BJ (cell line): ENCODE measurements around the gene GPR132. TPM values are rescaled to one million over a fixed set of nuclear protein-coding genes. Genes with fewer than 3 reads are reported as not detected.

Source experiments
- CTCF ChIA-PET: fragments of 350-600 bp; formaldehyde crosslinking; extraction: SDS; loops from one replicate; lab custom pipeline; 2021; ENCODE audit warnings: antibody characterized with exemption, inconsistent platforms; lab: Yijun Ruan, JAX
- POLR2A ChIA-PET: fragments of 300-600 bp; sonication (Branson Sonifier 250); formaldehyde crosslinking; extraction: SDS; loops from one replicate; lab custom pipeline; 2021; ENCODE audit warnings: antibody characterized with exemption; lab: Charles Lee
- DNase-seq: peaks from one replicate; pipeline ENCODE4 v3.0.0-alpha.2; 2011; ENCODE audit warnings: low read depth
- H3K27me3 ChIP-seq: 2 replicates; pipeline ENCODE4 v1.6.0; 2011; ENCODE audit warnings: low read length; ENCODE audit not compliant: control insufficient read depth, insufficient read depth
- H3K36me3 ChIP-seq: 2 replicates; pipeline ENCODE4 v1.5.1; 2011; ENCODE audit warnings: low read length; ENCODE audit not compliant: control insufficient read depth, insufficient read depth
- H3K4me3 ChIP-seq: 2 replicates; pipeline ENCODE4 v1.5.1; 2011; ENCODE audit warnings: low read depth, mild to moderate bottlenecking, control low read depth, low read length
- CTCF ChIP-seq: IDR thresholded peaks from 2 replicates; pipeline ENCODE4 v1.5.1; 2011; ENCODE audit warnings: low read depth, mild to moderate bottlenecking, control low read depth, inconsistent platforms, low read length, moderate library complexity; ENCODE audit not compliant: insufficient read depth
- polyA plus RNA-seq: library from polyadenylated mRNA; depleted of rRNA; stranded (reverse); fragments of >200 nt; gene quantifications from 2 replicates; pipeline ENCODE4 v1.2.3, GENCODE V29; 2011

GPR132 gene
- polyA plus RNA-seq, 1 experiment: 0.13 TPM

GRCh38 chr14:105053421-105053820 is 11.8 kb downstream of the GPR132 start:
- no peak for TF ChIP-seq CTCF
- DNase-seq: no peak
- Histone ChIP-seq H3K27me3 (peaks cover 1% of the 10 kb centered on the region), H3K4me3 (no peak overlapping the region), H3K36me3 (no peaks in the 10 kb centered on the region)
- CTCF ChIA-PET: interaction anchor here (1.0 to 1.4 kb wide), 2 partner anchors 78 to 121 kb away, joined by 3 to 5 read pairs; no protein-coding TSS in a partner anchor
- POLR2A ChIA-PET: no interaction called here

- CTCF ChIA-PET: no interaction called here
- POLR2A ChIA-PET: no interaction called here
- no peak for DNase-seq
- no peaks in the 10 kb centered on the region for H3K36me3 ChIP-seq
- H3K4me3 ChIP-seq: no peak overlapping the region
- no peak for TF ChIP-seq CTCF
- H3K27me3 ChIP-seq: peaks cover 1% of the 10 kb centered on the region
Measured at GRCh38 chr14:105052110-105052458, 13.1 kb downstream of the GPR132 start.

- Histone ChIP-seq H3K4me3 (no peak overlapping the region), H3K27me3 (peaks cover 1% of the 10 kb centered on the region), H3K36me3 (no peaks in the 10 kb centered on the region)
- no peak for TF ChIP-seq CTCF
- no peak for DNase-seq
- CTCF ChIA-PET: interaction anchor here (1.2 kb wide), 1 partner anchor 76 kb away, joined by 3 read pairs; no protein-coding TSS in a partner anchor
- POLR2A ChIA-PET: no interaction called here
Measured at GRCh38 chr14:105051182-105052109, 13.8 kb downstream of the GPR132 start.

- CTCF ChIA-PET: interaction anchor here (1.2 kb wide), 1 partner anchor 75 kb away, joined by 3 read pairs; no protein-coding TSS in a partner anchor
- Histone ChIP-seq H3K27me3 (peaks cover 1% of the 10 kb centered on the region; the same call in 1 of the 2 replicates), H3K36me3 (no peaks in the 10 kb centered on the region), H3K4me3 (no peak overlapping the region)
- DNase-seq: no peak
- no peak for TF ChIP-seq CTCF
- POLR2A ChIA-PET: no interaction called here
Measured at GRCh38 chr14:105050551-105050897, 14.7 kb downstream of the GPR132 start.

GRCh38 chr14:105049753-105050550 is 15.3 kb downstream of the GPR132 start:
- TF ChIP-seq CTCF: no peak
- CTCF ChIA-PET: interaction anchor here (1.1 to 9.1 kb wide), 3 partner anchors 11 to 75 kb away, joined by 3 to 159 read pairs (median 3); no protein-coding TSS in a partner anchor
- Histone ChIP-seq H3K4me3 (no peak overlapping the region), H3K27me3 (no peaks in the 10 kb centered on the region), H3K36me3 (no peaks in the 10 kb centered on the region)
- POLR2A ChIA-PET: no interaction called here
- no peak for DNase-seq
